ENCODE results near the gene HIBCH. TPM values are rescaled to one million over a fixed set of nuclear protein-coding genes. Genes with fewer than 3 reads are reported as not detected.

HIBCH gene
- total and polyA plus RNA-seq, 2 of the 13 experiments (the other 11 are each of a cell fraction or from before 2014, with no cell fraction given): 18.8 to 49.5 TPM

DNA sequence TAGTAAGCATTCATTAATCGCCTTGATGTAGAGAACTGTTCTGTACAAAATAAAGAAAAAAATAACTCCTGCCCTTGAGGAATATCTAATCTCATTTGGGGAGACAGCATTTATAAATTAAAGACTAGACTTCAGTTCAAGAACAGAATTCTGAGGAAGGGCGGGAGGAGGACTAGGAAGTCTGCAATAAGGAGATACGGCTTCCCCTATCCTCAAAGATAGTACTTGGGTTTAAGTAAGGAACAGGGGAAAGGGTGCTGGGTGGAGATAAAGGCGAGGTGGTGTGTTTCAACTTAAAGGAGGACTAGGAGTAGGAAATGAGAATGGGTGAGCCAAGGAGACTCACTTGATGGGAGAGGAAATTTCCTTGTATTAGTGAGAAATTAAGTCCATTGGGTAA is 135.2 kb downstream of the HIBCH start (continued):
- TF ChIP-seq HNF1A (IDR thresholded peaks at IDR 0.05; ENCODE audit: low read depth) (no peak), HNF1A (CRISPR knock-in tag; IDR thresholded peaks at IDR 0.05; ENCODE audit: borderline replicate concordance) (no peak), JARID2 (CRISPR knock-in tag; IDR thresholded peaks at IDR 0.05; ENCODE audit: insufficient replicate concordance) (no peak)

- ChIA-PET CTCF (ENCODE audit: low intra/inter-chr PET ratio, low total read pairs) (no interaction called here), POLR2A (no interaction called here)
- BruUV-seq (replicated peaks): no TSS peak
- Histone ChIP-seq H3K9ac (ENCODE audit: insufficient read depth, low read depth, low read length) (no peak overlapping the region), H3K9me3 (ENCODE audit: low read length) (no peaks in the 10 kb centered on the region), H3K27ac (ENCODE audit: extremely low read length, insufficient read depth, low read length) (no peak overlapping the region), H3K4me1 (ENCODE audit: insufficient read depth, low read length) (peaks cover 23% of the 10 kb centered on the region), H2AFZ (ENCODE audit: low read length) (no peak overlapping the region), H3K36me3 (replicated peaks in 1 of 2; ENCODE audit: control insufficient read depth in 1 of 2, insufficient read depth in 2 of 2, low read length in 2 of 2) (no peaks in the 10 kb centered on the region; a peak in 1 of 5 replicates), H4K20me1 (ENCODE audit: insufficient read depth, low read length) (no peaks in the 10 kb centered on the region), H3K27me3 (ENCODE audit: control insufficient read depth in 1 of 2, insufficient read depth in 2 of 2, low read length in 2 of 2) (no peaks in the 10 kb centered on the region; a peak in 1 of 5 replicates), H3K79me2 (ENCODE audit: insufficient read depth, low read length) (no peaks in the 10 kb centered on the region), H3K4me3 (replicated peaks in 1 of 3; ENCODE audit: insufficient read depth in 1 of 3, low read depth in 2 of 3, low read length in 3 of 3) (no peak overlapping the region), H3K4me2 (ENCODE audit: low read depth, low read length) (no peak overlapping the region)
- DNase-seq (ENCODE audit: low spot score) (no peak), ATAC-seq (no peak), FAIRE-seq (no peak)
- in situ Hi-C loops (cut with HindIII; ENCODE audit: extremely low pct_ligation_motif_present, low pct_unique_long_range_greater_than_20kb): no loop called here
- 88% methylated on average over 2 of the region's 2 CpGs for WGBS (ENCODE audit: low lambda C conversion rate)
- intact Hi-C loops (cut with micrococcal nuclease; ENCODE audit: unreplicated experiment): loop anchor here (5.0 to 10.0 kb wide), 2 partner anchors 131 to 329 kb away; partner anchors contain the start of gene HIBCH
- TF ChIP-seq ZMAT5 (CRISPR knock-in tag; IDR thresholded peaks at IDR 0.05; ENCODE audit: borderline replicate concordance, low read depth) (no peak), ZNF749 (CRISPR knock-in tag; IDR thresholded peaks at IDR 0.05; ENCODE audit: borderline replicate concordance) (no peak), HMG20A (CRISPR knock-in tag; IDR thresholded peaks at IDR 0.05; ENCODE audit: borderline replicate concordance) (no peak), CEBPZ (IDR thresholded peaks at IDR 0.05; ENCODE audit: low read length) (no peak), CBX2 (IDR thresholded peaks at IDR 0.05; ENCODE audit: low read depth, low read length) (no peak), CBX2 (CRISPR knock-in tag; IDR thresholded peaks at IDR 0.05; ENCODE audit: low read depth) (no peak)
These were observed 136.1 kb downstream of the HIBCH start for GRCh38 chr2:190183539-190183938.
